ENCODE results near the gene EDEM2.
"Not testable (repeated sequence)": the region's sequence is repeated elsewhere in the genome, so short reads cannot be mapped to it uniquely, and the experiment has no call there.

Gene EDEM2

GRCh38 chr20:35122756-35123405 lies 24.3 kb downstream of the EDEM2 start:
- FAIRE-seq: no peak

GRCh38 chr20:35121186-35121585 lies 25.9 kb downstream of the EDEM2 start:
- no peak for FAIRE-seq

DNA sequence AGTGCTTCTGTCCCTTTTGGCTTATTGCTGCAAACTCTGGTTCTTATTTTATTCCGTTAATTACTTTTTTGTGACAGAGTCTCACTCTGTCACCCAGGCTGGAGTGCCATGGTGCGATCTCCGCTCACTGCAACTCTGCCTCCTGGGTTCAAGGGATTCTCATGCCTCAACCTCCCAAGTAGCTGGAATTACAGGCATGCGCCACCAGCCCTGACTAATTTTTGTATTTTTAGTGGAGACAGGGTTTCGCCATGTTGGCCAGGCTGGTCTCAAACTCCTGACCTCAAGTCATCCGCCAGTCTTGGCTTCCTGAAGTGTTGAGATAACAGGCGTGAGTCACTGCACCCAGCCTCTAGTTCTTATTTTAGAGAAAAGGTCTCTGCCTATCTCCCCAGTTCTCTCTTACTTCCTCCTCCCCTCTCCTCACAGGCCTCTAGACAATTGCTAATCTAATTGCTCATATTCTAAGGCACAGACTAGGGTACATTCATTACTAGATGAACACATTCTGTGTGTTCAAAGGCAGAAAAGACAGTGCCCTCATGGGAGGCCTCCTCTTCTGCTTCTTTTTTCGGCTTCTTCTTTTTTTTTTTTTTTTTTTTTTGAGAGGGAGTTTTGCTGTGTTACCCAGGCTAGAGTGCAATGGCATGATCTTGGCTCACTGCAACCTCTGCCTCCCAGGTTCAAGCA lies 27.0 kb downstream of the EDEM2 start:
- no peak for FAIRE-seq

DNA sequence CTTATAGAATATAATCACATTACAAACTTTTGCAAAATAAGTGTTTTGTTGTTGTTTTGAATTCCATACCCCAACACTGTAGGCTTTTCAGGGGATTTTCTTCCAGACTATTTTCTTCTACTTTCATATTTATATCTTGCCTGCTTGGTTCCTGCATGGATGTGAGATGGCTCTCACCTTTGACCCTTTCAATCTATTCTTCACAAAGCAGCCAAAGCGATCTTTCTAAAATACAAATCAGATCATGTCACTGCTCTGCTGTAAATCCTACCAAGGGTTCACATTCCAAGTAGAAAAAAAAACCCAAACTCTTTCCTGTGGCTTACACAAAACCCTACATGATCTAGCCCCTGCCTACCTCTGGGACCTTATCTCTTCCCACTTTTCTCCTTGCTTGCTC lies 29.5 kb downstream of the EDEM2 start:
- no peak for FAIRE-seq

DNA sequence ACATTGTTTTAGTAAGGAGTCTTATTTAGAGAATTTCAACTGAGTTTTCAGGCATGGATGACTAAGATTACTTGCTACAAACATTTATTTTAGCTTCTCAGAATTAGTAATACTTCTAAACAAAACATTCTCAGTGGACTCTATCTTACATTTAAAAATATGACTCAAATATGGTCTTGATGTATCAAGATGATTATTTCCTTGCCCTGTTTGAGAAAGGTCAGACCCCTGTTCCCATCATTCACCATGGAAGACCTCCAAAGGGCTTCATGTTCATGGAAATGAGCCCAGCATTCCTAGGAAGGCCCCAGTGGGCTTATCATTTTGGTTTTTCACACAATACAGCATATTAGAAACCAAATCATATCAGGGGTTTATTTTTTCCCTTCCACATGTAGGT lies 29.9 kb downstream of the EDEM2 start:
- FAIRE-seq: no peak

DNA sequence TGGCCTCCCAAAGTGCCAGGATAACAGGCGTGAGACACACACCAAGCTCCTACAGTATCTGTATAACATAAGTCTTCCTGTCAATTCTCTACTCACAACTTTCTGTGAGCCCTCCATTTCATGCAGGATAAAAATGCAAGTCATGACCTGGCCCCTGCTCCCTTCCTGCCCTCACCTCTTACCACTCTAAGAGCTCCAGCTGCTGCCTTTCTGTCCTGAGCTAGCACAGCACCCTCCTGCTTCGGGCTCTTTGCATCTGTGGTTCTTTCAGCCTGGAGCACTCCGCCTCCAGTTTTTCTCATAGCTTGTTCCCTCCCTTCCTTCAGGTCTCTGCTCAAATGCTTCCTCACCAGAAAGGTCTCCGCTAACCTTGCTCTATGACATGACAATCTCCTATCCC lies 30.9 kb downstream of the EDEM2 start:
- no peak for FAIRE-seq

GRCh38 chr20:35115606-35116005 lies 31.5 kb downstream of the EDEM2 start:
- no peak for FAIRE-seq

- FAIRE-seq: not testable (repeated sequence)
Measured at GRCh38 chr20:35112276-35112675, 34.9 kb downstream of the EDEM2 start.

GRCh38 chr20:35111141-35111888 lies 35.8 kb downstream of the EDEM2 start:
- FAIRE-seq: no peak

DNA sequence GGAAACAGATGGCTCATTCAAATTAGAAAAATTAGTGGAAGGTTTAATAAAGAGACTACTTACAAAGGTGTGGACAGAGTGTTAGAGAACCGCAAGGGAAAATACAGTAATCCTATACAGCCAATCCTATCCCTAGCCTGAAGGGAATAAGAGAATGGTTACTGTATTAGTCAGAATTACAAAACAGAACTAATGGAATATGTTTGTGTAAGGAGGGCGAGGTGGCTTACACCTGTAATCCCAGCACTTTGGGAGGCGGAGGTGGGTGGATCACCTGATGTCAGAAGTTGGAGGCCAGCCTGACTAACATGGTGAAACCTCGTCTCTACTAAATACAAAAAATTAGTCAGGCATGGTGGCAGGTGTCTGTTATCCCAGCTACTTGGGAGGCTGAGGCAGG lies 38.2 kb downstream of the EDEM2 start:
- no peak for FAIRE-seq

DNA sequence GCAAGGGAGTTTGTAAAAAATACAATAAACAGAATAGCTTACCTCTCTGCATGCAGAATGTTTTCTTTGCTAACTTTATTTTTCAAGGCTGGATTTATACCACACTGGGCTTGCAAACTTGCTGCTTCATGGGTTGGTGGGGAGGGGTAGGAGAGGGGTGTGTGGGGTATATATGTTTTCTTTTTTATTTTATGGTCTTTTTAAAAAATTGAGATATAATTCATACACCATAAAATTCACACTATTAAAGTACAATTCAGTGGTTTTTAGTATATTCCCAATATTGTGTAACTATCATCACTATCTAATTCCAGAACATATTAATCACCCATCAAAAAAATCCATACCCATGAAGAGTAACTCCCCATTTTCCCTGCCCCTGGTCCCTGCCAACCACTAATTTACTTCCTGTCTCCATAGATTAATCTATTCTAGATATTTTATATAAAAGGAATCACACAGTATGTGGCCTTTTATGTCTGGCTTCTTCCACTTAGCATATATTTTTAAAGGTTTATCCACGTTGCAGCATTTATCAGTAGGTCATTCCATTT lies 40.2 kb downstream of the EDEM2 start:
- FAIRE-seq: no peak

- no peak for FAIRE-seq
Measured at GRCh38 chr20:35104685-35105295, 42.3 kb downstream of the EDEM2 start.

- FAIRE-seq: no peak
Measured at GRCh38 chr20:35101620-35102019, 45.5 kb downstream of the EDEM2 start.

DNA sequence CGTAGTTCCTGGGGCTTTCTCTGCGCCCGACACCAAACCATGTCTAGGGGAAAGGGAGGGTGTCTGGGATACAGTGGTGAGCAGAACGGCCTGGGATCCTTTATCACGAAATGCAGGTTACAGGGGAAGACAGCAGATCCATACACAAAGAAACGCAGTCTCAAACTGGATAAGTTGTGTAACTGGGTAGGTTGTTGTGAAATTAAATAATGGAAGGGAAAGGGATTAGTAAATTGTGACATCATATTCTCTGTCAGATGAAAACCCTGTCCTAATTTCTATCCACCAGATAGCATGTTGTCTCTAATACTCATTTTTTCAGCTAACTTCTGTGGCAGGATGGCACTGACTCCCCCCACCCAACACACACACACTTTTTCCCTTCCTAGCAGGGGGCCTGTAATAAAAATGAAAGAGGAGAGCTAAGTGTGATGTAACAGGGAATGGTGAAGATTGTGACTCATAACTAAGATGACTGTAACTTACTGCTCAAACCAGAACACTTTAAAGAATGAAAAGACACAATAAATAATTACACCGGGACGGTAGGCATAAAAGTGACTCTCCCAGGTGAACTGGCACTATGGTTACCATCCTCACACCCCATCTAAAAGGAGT lies 53.8 kb downstream of the EDEM2 start:
- no peak for FAIRE-seq

DNA sequence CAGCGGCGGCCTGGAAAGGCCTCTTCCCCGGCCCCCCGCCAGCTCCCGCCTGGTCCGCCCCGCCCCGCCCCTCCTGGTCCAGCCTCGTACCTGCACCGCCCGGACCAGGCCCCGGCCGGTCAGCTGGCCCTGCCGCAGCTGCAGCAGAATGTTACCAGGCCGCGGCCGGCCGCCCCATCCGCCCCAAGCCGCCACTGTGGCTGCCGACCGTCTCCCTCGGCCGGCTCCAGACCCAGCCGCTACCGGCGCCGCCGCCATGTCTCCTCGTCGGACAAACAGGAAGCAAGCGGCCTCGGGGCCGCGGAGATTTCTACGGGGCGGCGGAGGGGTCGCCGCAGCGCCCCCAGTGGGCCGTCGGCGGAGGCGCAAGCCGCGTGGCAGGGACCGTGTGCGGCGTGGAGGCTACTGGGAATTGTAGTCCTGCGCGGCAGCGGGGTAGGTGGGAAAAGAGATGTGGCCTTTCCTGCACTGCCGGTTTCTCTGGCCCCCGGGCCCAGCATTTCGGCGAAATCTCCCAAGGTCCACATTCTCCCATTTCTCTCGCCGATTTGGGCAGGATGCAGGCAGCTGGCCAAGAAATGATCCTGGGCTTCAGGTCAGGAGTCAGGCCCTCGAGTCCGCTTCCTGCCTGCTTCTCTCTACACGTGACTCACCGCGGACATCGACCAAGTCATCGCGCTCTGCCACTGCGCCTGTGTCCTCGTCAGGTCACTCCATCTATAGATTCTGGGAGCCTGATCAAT lies 54.4 kb downstream of the EDEM2 start, which contains the start of gene TRPC4AP:
TSS of gene TRPC4AP (minus strand) at position 284 of the 743 bp plus-strand sequence. CDS start at position 258, 26 bp downstream.
- no peak for FAIRE-seq

DNA sequence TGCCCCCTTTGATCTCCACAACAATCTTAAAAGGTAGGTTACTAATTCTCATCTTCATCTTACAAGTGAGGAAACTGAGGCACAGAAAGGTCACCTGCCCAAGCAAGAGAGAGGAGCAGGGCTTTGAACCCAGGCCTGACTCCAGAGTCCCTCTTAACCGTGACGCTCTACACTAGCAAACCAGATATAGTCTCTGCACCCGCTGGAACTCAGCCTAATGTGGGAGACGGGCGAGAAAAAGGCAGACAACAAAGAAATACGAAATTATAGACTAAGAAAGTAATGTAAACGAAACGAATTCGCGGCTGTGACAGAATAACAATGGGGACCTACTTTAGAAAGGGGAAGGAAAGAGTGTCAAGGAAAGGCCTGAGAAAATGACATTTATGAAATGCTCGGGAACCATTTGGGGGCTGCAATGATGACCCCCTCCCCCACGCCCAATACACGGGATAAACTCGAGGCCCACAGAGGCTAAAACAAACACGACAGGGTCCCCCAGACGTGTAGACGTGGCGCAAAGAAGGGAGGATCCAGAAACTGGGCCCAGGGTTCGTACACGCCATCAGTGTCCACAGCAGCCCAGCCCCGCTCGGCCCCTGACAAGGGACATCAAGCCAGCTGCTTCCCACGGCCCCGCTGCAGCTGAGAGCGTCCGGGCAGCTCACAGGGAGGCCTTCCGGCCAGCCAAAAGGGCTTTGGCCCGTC lies 55.2 kb downstream of the EDEM2 start:
- FAIRE-seq: no peak

GRCh38 chr20:35088231-35089145 lies 58.6 kb downstream of the EDEM2 start:
- FAIRE-seq: no peak

- FAIRE-seq: no peak
Measured at GRCh38 chr20:35087791-35088190, 59.3 kb downstream of the EDEM2 start.

GRCh38 chr20:35087355-35087754 lies 59.8 kb downstream of the EDEM2 start:
- FAIRE-seq: no peak

Measured in TTC549 (cell line).